HG03565 (cell line): Measurements from ENCODE around the gene CRKL.

ENCODE experiments used
- ATAC-seq: cut with Tn5 transposase; IDR thresholded peaks from one replicate; pipeline ENCODE4 v1.9.1; 2021; ENCODE audit warnings: mild to moderate bottlenecking, moderate library complexity; ENCODE audit not compliant: unreplicated experiment

Gene CRKL

GRCh38 chr22:20980523-20980922, 63.3 kb downstream of the CRKL start:
- no peak for ATAC-seq

- ATAC-seq = no peak
These were observed 63.9 kb downstream of the CRKL start for GRCh38 chr22:20980938-20981722.

GRCh38 chr22:20981787-20982562, 64.8 kb downstream of the CRKL start, which contains the start of gene LZTR1:
LZTR1 (plus strand) TSS chr22:20982297; CDS start chr22:20982372, 75 bp downstream.
- ATAC-seq = peak; percentile 73

- no peak for ATAC-seq
These were observed 65.3 kb downstream of the CRKL start for GRCh38 chr22:20982563-20982882.

GRCh38 chr22:20983081-20983771, 66.0 kb downstream of the CRKL start:
- ATAC-seq = no peak

GRCh38 chr22:20985720-20986119, 68.5 kb downstream of the CRKL start:
- ATAC-seq = no peak

GRCh38 chr22:20986365-20986764, 69.2 kb downstream of the CRKL start:
- no peak for ATAC-seq

- no peak for ATAC-seq
These were observed 70.2 kb downstream of the CRKL start for GRCh38 chr22:20987375-20987774.

GRCh38 chr22:20988573-20989322, 71.5 kb downstream of the CRKL start:
- no peak for ATAC-seq

GRCh38 chr22:20989323-20990138, 72.3 kb downstream of the CRKL start:
- ATAC-seq = no peak

GRCh38 chr22:20990184-20991180, 73.3 kb downstream of the CRKL start:
- ATAC-seq = no peak

GRCh38 chr22:20991252-20992055, 74.2 kb downstream of the CRKL start:
- ATAC-seq = no peak

- no peak for ATAC-seq
These were observed 74.8 kb downstream of the CRKL start for GRCh38 chr22:20992056-20992442.

GRCh38 chr22:20992456-20993303, 75.5 kb downstream of the CRKL start:
- ATAC-seq = no peak

- no peak for ATAC-seq
These were observed 76.3 kb downstream of the CRKL start for GRCh38 chr22:20993304-20994127.
